NB4 (cell line): Measurements from ENCODE around the gene TEX2.
"Not testable (repeated sequence)": the region's sequence is repeated elsewhere in the genome, so short reads cannot be mapped to it uniquely, and the experiment has no call there.

Experiments used
- DNase-seq: peaks from one replicate; pipeline ENCODE4 v3.0.0; 2010; ENCODE audit warnings: low read depth
- H3K4me3 ChIP-seq: one replicate; pipeline ENCODE4 v1.5.1; 2011; ENCODE audit warnings: mild to moderate bottlenecking, low read depth, low read length, moderate library complexity
- CTCF ChIP-seq: IDR thresholded peaks from one replicate; pipeline ENCODE4 v1.5.1; 2012; ENCODE audit warnings: low read depth, low read length
- MAX ChIP-seq: IDR thresholded peaks from 2 replicates; pipeline ENCODE4 v1.6.1; 2011; ENCODE audit warnings: low read depth, low read length
- MYC ChIP-seq: IDR thresholded peaks from 2 replicates; pipeline ENCODE4 v1.6.1; 2011; ENCODE audit warnings: low read depth, low read length
- POLR2A ChIP-seq: IDR thresholded peaks from 2 replicates; pipeline ENCODE4 v1.6.1; 2011; ENCODE audit warnings: mild to moderate bottlenecking; ENCODE audit not compliant: insufficient read length; ENCODE audit errors: extremely low read depth

The TEX2 gene

GRCh38 chr17:64192589-64192988 lies 70.5 kb downstream of the TEX2 start:
- H3K4me3 ChIP-seq = no peak overlapping the region
- no peak for TF ChIP-seq POLR2A
- TF ChIP-seq MYC = no peak
- no peak for TF ChIP-seq MAX
- TF ChIP-seq CTCF = no peak
- DNase-seq = no peak

GRCh38 chr17:64190472-64190871 lies 72.6 kb downstream of the TEX2 start:
- TF ChIP-seq MYC (no peak), CTCF (no peak), POLR2A (no peak)
- H3K4me3 ChIP-seq = no peak overlapping the region
- no peak for DNase-seq

- no peak for DNase-seq
Measured at GRCh38 chr17:64188088-64188487, 75.0 kb downstream of the TEX2 start.

GRCh38 chr17:64187093-64187895 lies 75.8 kb downstream of the TEX2 start:
- H3K4me3 ChIP-seq = no peak overlapping the region
- TF ChIP-seq MAX (no peak), POLR2A (no peak), MYC (no peak), CTCF (no peak)
- DNase-seq = no peak

More at GRCh38 chr17:64188088-64188487, 75.0 kb downstream of the TEX2 start:
- no peak overlapping the region for H3K4me3 ChIP-seq
- TF ChIP-seq MYC = no peak
- TF ChIP-seq POLR2A = no peak
- no peak for TF ChIP-seq CTCF
- TF ChIP-seq MAX = no peak

GRCh38 chr17:64186171-64187092 lies 76.6 kb downstream of the TEX2 start:
- DNase-seq = no peak
- TF ChIP-seq MAX (no peak), MYC (no peak), POLR2A (no peak), CTCF (no peak)
- no peak overlapping the region for H3K4me3 ChIP-seq

GRCh38 chr17:64185557-64185956 lies 77.5 kb downstream of the TEX2 start:
- not testable (repeated sequence) for DNase-seq, H3K4me3 ChIP-seq
